ENCODE measurements around the gene GLG1.
"Not testable (repeated sequence)": the region's sequence is repeated elsewhere in the genome, so short reads cannot be mapped to it uniquely, and the experiment has no call there.

DNA sequence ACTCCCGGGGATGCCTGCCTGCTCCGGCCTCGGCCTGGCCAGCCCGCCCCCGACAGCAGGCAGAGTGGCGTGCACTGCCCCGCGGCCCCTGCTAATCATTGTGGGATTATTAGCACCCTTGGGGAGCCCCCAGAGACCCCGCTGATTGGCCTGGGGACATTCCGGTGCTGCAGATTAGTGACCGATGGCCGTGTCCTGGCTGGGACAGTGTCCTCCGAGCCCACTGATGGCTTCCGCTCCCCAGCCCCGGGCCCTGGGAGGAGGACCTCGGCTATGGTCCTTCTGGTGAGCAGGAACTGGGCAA, 185.5 kb downstream of the GLG1 start:
- not testable (repeated sequence) for TF ChIP-seq EZH2 (IDR thresholded peaks at IDR 0.05; ENCODE audit: insufficient read depth, low read length)
- TF ChIP-seq, protein P1, sequence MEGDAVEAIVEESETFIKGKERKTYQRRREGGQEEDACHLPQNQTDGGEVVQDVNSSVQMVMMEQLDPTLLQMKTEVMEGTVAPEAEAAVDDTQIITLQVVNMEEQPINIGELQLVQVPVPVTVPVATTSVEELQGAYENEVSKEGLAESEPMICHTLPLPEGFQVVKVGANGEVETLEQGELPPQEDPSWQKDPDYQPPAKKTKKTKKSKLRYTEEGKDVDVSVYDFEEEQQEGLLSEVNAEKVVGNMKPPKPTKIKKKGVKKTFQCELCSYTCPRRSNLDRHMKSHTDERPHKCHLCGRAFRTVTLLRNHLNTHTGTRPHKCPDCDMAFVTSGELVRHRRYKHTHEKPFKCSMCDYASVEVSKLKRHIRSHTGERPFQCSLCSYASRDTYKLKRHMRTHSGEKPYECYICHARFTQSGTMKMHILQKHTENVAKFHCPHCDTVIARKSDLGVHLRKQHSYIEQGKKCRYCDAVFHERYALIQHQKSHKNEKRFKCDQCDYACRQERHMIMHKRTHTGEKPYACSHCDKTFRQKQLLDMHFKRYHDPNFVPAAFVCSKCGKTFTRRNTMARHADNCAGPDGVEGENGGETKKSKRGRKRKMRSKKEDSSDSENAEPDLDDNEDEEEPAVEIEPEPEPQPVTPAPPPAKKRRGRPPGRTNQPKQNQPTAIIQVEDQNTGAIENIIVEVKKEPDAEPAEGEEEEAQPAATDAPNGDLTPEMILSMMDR (IDR thresholded peaks at IDR 0.05; ENCODE audit: insufficient read depth, low read depth, low read length) = not testable (repeated sequence)
